Keratinocyte (primary cell): ENCODE data around the gene PADI4.

ENCODE experiments used
- CTCF ChIP-seq, 3 experiments: IDR thresholded peaks in 1 of 3; conservative IDR thresholded peaks in 1 of 3; optimal IDR thresholded peaks in 1 of 3; 2 replicates in 2 of 3; 3 replicates in 1 of 3; pipeline versions ENCODE3 to v1.5.1; 2011; ENCODE audit warnings: low read length in 3 of 3, mild to moderate bottlenecking in 3 of 3, moderate library complexity in 2 of 3, control low read depth in 1 of 3, inconsistent platforms in 1 of 3; ENCODE audit not compliant: insufficient read depth in 2 of 3; ENCODE audit errors: extremely low read depth in 1 of 3
- EZH2 ChIP-seq: IDR thresholded peaks from one replicate; pipeline ENCODE4 v1.6.1; 2012; ENCODE audit warnings: inconsistent platforms, mild to moderate bottlenecking, low read length, moderate library complexity

GRCh38 chr1:17264470-17264869, 43.5 kb upstream of the PADI4 start:
- TF ChIP-seq CTCF (optimal IDR thresholded peaks at IDR 0.05 in 1 of 3, IDR thresholded peaks at IDR 0.05 in 1 of 3, conservative IDR thresholded peaks at IDR 0.05 in 1 of 3; ENCODE audit: extremely low read depth in 1 of 3, insufficient read depth in 2 of 3, low read length in 3 of 3) (no peak), EZH2 (no peak)
